NCI-H1930 (cell line): ENCODE data around the gene CERS3.
A peak's percentile ranks its signal among the peaks of the same experiment; 100 is the strongest.

Source experiments
- DNase-seq, 2 experiments: peaks; one replicate each; lab custom pipeline; 2025; lab: John Stamatoyannopoulos, UW

Gene CERS3

DNA sequence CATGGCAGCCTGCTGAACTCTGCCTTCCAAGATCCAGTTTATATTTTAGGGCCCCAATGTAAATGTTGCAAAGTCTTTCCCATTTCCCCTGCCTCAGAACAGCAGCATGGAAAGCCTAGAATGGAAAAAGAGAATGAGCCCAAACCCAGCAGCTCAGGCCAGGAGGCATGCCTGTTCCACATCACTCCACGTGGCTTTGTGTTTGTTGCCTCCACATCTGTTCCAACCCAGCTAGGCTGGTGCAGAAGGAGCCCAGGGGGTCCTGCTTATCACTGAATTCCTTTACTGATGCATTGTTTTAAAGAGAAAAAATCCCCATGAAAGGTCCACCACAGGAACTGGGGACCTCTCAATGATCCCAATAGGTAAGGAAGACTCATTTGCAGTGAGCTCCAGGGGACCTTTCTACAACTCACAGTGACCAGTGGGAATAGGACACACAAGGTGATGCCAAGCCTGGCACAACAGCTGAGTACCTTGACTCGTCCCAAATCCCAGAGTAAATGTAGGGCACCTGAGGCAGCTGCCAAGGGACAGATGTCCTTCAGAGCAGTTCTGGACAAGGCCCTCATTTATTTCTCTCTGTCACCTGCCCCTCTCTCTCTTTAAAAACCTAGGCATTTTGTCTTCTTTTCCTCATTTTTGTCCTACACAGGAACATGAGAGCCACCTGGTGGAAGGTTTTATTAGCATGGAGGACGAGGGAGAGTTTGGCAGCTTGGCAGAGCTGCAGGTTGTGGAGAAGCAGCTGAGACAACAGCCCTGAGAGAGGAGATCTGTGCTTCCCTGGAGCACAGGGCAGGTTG is 145.2 kb downstream of the CERS3 start:
- peak in 1 of 2 experiments; percentile 3 for DNase-seq

DNA sequence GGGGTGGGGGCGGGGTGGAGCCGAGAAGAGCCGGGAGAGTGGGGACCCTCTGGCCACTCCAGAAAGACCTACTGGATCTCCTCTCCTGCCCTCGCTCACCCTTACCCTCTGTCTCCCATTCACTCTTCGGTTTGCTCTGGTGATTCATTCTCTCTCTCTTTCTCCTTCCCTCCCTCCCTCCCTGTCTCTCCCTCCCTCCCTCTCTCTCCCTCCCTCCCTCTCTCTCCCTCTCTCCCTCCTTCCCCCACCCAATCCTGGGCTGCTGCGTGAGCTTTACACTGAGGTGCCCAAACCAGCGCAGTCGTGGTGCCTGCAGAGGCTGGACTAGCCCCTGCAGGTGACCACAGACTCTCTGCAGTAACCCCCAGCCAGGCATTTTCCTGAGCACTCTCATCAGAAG is 154.8 kb downstream of the CERS3 start:
- no peak for DNase-seq

DNA sequence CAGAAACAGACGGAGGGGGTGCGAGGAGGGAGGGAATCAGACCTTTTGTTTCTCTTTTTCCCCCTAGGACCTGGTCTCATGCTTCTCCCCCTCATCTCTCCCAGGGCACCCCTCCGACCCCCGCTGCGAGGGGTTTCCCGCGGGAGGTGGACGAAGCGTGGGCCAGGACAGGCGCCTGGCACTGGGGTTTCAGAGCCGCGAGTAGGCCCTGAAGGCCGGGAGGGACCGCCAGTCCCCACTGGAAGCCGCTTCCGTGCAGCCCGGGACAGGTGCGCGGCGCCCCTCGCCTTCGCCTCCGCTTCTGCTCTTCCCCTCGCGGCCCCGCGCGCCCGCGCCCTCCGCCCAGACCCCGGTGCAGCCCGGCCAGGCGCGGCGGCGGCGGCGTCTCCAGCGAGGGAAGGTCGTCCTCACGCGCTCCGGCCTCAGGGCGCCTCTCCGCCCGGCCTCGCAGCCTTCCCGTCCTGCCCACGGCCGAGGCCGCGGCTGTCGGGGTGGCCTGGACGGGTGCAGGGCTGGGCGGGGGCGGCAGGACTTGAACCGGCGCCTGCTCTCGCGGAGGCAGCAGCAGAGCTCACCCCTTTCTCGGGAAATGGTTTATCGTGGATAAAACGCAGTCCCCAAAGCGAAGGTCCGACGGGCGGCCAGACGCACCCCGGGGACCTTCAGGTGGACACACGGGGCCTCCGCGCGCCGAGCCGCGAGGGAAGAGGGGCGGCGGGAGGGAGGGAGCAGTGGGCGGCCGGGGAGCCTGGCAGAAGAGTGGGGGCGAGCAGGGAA is 155.4 kb downstream of the CERS3 start:
- DNase-seq, result no peak

DNA sequence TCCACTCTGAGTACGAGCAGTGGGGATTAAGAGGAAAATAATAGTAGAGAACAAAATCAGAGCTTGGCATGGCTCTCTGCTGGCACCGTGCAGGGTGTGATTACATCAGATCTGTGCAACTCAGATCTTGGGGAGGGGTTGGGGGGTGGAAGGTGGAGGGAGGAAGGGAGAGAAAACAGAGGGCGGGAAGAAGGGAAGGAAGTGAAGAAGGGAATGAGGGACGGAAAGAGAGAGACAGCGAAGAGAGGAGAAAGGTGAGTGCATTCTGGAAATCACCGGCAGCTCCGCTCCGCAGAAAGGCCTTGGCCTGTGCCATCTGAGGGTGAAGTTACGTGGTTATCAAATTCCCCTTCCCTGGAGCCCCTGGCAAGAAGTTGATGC is 156.0 kb downstream of the CERS3 start:
- DNase-seq, result no peak

DNA sequence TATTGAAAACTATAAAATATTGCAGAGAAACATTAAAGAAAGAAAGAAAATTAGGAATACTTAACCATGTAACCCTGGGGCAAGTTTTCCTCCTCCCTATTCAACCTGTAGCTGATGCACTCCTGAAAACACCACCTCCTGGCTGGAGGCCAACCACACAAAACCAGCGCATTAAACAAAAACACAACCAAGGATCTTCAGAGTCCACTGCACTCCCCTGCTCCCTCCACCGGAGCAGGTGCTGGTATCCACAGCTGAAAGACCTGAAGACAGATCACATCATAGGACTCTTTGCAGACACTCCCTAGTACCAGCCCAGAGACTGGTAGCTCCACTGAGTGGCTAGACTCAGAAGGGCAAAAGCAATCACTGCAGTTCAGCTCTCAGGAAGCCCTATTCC is 173.4 kb downstream of the CERS3 start:
- DNase-seq, result no peak

DNA sequence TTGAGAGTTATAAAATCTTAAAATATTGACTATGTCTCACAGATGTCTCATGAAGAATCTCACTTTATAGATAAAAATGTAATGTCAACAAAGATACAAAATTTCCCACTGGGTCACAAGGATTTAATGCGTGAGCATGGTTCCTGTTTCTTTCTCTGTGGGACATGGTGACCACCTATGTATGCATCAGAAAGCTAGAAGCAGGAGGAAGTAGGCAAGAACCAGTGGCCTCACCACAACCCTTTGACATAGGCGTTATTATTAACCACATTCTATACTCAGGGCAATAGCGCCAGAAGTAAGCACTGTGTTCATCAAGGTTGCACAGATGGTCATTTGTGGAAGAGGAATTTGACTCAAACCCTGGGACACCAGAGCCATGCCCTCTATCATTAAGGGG is 175.3 kb downstream of the CERS3 start:
- no peak for DNase-seq

DNA sequence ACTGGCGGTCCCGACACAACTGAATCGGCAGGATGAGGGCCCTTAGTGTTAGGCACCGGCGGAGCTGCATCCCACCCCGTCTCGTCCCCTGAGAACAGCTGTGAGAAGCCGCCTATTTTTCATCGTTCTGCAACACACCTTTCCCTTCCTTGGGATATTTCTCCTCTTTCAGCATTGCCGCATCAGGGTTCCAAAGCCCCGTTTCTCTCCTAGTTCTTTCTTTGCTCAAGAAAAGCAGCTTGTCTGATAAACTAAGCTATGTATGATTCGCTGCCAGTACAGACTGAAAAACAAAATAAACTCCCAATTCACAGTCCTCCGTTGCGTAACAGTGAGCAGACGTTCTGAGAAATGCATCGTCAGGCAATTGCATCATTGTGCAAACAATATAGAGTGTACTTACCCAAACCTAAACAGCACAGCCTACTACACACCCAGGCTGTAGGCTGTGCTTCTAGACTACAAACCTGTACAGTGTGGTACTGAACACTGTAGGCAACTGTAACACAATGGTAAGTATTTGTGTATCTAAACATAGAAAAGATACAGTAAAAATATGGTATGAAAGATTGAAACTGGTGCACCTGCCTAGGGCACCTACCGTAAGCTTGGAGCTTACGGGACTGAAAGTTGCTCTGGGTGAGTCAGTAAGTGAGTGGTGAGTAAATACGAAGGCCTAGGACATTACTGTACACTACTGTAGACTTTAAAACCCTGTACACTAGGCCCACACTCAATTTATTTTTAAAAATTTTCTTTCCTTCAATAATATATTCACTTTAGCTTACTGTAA is 178.1 kb downstream of the CERS3 start:
- peak in 1 of 2 experiments; percentile 10 for DNase-seq
